IPS DF 4.7 (cell line): ENCODE measurements around the gene QRICH2.

Source experiments
- DNase-seq: peaks from one replicate; pipeline ENCODE4 v3.0.0-alpha.2; 2013; ENCODE audit warnings: low spot score; ENCODE audit errors: extremely low read depth

Gene QRICH2

DNA sequence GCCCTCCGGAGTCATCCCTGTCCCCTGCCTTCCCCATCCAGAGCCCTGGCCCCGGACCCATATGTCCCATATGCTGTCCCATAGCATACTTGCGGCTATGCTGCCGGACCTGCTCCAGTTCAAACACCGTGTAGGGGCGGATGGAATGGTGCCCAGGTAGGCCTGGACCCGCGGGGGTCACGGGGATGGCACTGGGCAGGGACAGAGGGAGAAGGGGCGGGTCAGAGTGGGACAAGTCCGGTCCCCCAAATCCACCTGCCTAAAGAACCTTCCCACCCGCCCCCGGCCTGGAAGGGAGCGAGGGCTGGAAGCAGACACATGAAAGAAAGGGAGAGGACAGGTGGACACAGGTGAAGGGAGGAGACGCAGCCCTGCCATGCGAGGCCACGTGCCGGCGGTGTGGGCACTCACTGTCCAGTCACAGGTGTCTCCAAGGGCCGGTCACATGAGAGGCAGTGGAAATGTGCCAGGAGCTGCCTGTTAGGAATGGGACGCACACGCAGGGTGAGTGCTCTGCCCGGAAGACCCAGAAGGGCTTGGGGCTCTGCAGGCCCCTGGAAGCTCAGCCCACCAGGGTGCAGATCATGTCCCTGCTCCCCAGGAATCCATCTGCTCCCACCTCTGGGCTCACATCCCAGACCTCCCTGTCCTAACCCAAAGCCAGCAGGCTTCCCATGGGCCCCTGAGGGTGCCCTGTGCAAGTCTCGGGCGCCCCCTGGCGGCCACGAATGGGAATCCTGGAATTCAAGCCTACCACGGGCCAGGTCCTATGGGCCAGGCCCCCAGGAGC is 28.9 kb downstream of the QRICH2 start:
- DNase-seq = peak; percentile 33

DNA sequence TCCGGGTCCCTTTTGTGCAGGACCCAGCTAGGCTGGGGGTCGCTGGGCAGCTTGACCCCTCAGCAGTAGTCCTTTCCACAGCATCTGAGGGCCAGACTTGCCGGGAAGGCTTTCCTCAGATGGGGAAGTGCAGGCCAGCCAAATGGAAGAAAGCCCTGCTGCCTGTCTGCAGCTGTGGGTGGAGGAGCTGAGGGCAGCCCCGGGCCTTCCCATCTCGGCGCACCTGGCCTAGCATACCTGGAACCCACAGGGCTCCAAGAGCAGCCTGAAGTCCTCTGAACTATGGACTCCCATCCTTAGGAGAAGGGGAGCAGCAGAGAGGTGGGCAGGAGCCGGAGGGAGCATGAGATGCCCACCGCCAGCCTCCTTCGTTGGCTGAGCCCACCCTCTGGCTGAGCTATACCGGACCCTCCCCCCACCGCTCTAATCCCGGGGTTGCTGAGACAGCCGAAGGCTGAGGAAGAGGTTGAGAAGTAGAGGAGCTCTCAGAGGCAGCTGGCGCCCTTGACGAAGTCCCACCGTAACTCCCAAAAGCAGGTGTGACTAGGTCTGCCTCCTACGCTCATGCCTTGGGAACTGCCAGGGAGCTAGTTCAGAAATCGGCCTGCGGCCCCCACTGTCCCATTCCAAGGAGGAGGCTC is 29.7 kb downstream of the QRICH2 start:
- DNase-seq = no peak

DNA sequence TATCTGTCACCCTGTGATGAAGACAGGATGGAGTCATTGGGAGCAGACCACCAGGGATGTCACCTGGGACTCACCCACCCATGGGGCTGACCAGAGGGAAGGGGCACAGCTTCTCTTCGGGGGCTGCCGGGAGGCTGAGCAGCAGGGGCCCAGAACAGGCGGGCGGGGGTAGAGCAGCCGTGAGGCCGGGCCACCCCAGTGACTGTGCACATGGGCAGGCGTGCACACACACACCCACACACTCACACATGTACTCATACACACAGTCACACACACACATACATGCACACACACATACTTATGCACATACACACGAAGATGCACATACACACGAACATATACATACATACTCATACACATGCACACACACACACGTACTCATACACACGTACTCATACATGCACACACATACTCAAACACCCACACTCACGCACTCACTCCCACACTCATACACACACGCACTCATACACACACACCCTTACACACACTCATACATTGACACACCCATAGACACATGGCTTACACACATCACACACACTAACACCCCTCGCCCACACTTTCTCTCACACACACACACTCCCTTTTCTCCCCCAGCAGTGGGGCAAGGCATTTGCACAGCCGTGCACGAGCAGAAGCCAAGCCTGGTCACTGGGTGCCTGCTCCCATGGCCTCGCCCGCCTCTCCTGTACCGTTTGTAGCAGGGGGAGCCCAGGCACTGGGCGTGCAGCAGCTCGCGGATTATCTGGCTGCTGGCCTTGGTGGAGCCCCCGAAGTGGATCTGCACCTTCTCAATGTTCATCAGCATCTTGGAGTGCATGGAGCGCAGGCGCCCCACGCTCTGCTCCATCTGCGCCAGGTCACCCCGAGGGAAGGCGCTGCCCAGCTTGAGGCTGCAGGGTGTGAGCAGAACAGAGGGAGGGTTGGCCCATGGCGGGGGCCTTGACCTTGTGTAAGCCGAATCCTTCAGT is 30.5 kb downstream of the QRICH2 start:
- no peak for DNase-seq

DNA sequence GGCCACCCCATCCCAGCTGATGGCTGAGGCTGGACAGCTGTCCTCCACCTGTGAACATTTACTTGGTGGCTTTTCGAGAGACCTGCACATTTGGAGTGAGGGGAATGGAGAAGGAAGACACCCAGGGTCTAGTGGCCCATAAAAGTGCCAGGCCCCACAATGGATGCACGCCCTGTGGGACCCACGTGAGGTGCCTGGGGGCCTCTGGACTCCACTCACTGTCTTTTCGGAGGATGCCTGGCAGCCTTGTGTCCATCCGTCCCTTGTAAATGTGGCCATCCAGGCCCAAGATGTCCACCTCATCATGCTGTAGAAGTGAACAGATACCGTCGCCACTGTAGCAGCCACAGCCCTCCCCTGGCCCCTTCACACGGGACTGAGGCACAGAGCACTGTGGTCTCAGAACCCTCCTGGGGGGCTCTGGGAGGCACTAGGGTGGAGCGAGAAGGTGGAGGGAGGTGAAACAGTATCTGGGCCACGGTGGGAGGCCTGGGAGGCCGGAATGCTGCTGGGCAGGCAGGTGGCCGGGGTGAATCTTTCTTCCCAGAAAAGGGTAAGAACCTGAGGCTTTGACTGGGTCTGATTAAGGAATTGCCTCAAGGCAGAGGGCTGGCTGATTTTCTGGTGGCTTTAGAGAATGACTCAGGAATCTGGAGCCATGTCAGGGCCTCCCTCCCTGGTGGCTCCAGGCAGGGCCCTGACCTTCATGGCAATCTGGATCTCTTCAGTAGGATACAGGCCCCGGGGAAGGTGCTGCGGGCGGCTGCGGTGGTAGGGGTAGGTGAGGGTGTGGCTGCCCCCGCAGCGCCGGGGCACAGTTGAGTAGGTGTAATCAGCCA is 31.4 kb downstream of the QRICH2 start:
- no peak for DNase-seq

DNA sequence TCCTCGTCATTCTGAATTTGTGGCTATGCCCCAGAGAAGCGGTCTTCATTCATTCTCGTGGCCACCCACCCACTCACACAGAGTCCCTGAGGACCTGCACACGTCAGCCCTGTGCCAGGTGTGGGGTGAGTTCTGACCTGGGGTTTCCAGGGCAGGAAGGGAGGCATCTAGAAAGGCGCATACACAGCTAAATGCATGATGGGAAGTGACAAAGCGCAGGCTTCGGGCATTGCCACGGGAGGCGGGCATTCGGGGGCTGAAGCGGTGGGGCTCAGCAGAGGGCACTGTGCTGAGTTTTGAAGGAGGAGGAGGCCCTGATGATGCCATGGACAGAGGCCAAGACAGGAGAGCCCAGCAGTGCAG is 32.0 kb downstream of the QRICH2 start:
- no peak for DNase-seq

DNA sequence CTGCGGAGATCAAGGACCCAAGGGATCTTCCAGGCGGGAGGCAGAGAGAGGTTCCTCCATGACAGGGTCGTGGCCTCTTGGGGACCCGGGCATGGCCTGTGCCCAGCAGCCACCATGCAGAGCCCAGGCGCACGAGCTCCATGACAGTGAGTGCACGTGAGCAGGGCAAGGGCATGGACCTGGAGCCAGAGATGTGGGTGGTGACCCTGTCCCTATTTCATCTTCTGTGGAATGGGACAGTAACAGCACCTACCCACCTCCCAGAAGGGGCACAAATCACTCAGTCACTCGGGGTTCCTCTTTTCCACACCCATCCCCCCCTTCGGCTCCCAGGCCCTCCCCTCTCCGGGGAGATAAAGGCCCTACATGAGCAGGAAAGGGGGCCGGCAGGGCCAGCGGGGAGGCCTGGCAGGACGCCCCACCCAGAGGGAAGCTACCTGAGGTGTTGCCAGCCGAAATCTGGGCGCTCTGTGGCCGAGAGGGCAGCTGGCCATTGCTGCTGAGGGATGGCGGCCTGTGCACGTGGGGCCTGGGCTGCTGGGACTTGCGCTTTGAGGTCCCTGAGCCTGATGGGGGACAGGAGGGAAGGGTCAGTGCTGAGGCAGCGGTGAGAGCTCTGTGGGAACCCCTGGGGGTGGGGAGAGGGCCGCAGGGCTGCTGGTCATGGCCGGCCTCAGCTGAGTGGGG is 32.6 kb downstream of the QRICH2 start:
- no peak for DNase-seq

DNA sequence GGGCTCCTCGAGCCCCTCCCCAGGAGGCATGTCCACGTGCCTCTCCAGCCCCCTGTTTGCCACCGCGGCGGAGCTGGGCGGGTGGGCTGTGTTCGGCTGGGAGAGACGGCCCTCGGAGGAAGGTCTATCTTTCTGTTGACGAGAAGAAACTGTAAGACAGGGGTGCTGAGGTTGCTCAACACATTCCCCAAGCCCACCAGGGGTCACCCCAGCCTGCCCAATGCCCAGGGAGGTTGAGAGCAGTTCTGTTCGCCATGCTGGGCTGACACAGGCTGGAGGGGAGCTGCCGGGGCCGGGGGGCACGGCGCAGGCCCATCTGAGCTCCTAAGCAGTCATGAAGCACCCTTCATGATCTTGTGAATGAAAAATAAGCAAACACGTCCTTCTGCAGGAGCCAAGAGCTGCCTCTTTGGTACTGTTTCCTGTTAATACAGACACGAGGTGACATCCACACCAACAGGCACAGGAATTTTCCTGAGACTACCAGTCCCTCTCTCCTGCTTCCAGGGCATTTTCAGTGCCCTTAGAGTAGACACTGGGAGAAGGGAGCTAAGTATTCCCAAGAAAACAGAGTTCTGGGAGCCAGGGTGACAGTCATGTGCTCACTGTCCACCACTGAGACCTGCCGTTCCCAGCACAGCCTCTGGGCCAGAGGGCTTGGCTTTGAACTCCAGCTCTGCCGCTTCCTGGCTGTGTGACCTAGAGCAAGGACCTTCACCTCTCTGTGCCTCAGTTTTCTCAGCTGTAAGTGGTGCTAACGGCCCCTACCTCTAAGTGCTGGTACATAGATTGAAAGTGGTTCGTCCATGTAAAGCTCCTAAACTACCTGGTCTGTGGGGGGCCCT is 33.7 kb downstream of the QRICH2 start:
- no peak for DNase-seq

DNA sequence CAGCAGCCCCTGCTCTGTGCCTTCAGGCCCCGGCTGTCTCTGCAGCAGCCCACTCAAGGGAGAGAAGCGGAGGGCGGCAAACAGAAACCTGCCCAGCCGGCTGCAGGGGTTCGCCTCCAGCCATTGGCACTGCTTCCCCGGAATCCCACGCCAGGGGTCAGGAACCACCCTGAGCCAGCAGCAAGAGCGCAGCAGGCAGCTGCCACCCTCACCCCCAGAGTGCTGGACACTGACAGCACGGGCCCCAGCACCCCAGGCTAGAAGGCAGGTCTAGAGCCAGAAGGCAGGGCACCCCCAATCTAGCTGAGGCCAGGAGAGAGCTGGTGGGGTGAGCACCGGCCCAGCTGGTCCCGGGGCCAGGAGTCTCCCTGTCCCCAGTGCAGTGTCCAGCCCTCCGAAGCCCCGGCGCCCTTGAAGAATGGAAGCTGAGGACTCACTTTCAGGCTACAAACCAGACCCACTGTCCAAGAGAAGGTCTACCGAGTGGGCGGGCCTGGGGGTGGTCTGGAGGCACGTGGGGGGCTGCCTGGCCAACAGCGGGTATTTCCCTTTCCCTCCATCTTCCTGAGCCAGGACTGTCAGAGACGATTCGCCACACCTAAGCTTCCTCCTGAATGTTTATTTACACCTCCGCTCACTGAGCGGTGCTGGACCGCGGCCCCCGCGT is 34.5 kb downstream of the QRICH2 start:
- DNase-seq = no peak

DNA sequence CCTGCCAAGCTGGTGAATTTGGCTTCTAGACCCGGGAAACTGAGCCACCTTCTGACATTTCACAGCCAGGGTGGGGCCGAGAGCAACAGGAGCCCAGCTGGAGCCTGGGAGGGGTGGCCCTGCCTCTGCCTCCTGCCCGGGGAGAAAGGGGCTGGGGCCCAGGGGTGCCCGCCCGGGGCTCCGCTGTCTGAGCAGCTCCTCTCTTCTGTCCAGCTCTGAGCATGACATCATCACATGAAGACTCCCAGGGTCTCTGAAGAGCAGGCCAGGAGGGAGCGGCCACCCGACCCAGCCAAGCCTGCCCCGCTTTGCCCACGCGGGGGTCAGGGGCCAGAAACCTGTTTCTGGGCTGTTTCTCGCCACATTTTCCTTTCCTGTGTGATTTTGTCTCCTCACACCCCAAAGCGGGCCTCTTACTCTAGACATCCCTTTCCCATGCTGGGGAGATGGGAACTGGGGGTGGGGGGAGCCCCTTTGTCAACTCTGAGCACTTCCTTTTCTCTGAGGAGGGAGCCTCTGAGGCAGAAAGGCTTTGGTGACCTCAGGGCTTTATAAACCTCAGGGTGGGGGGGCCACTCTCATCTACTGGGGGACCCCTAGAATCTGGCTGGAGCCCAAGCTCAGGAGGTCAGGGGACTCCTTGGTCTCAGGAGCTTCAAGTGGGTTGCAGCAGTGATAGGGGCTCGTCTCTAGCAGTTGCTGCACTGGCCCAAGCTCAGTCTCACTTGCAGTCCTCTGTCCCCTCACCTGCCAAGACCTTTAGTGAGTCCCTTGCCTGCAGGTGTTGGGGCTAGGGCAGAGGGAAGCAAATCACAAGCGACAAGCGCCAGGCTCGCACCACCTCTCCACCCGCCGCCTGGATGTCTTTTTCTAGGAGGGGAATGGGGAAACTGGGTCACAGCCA is 35.3 kb downstream of the QRICH2 start:
- no peak for DNase-seq

DNA sequence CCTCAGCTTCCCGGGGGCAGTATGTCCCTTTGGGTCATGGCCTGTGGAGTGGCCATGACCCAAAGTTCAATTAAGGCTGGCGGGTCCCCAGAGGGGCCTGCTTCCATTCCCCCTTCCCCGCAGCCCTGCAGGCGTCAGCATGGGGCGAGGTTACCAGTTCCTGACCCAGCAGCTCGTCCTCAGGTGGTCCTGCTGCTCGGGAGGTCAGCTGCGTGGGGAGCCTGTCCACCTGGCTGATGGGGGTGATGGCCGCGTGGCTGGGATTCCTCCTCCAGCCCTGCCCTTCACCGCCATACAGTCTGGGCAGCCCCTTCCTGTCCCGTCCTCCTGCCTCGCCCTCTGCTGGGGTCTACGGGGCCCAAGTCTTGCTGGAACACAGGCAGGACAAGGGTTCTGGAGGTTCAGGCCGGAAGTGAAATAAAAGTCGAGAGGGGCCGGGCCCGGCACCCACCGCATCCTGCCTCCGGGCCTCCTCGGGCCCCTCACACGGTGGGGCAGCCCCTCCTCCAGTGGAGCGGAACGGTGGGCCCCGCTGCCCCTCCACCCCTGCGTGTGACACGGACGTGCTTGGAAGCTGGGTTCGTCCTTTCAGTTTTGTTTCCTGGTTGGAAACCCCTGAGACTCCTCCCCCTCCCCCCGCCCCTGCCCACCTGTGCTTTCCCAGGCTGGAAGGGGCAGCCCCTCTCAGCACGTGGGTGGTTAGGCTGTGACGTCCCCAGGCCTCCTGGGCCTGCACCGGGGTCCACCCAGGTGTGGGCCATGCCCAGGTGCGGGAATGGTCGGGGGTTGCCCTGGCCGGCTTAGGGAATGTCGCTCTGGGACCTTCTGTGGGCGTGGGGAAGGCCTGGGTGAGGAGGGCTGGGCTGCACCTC is 36.2 kb downstream of the QRICH2 start:
- no peak for DNase-seq

DNA sequence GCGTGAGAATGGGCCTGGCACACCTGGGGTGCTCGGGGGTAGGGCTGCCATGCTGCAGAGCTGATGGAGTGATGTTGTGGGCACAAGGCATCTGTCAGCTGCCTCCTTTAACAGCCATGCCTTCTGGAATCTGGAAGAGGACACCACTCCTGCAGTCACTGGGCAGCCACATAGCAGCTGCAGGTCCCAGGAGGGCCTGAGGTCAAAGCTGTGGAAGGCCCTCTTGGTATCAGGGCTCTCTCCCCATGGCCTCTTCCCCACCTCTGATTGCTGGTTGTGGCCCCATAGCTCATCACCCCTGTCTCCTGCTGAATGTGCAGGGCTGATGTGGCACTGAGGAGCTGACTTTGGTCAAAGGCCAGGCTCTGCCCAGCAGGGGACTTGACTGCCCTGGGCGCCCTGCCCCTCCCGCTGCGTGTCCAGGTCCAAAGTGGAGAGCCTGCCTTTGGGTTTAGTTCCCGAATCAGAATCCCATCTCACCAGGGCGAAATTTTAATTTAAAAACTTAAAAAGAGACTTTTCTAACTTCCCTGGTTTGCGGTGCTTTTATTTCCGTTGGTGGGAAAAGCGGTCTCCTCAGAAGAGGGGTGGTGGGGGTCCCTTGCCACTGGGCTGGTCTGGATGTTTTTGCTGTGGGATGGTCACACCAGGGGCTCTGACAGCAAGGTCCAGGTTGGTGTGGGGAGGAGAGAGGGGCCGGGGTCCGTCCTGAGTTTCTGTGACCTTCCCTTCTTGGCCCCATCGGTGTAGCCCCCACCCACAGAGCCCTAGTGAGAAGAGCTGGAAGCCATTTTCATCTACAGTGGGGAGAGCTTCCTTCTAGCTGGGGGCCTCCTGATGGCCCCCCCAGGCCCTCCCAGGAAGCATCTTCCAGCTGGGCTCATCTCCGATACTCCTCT is 37.1 kb downstream of the QRICH2 start:
- no peak for DNase-seq

DNA sequence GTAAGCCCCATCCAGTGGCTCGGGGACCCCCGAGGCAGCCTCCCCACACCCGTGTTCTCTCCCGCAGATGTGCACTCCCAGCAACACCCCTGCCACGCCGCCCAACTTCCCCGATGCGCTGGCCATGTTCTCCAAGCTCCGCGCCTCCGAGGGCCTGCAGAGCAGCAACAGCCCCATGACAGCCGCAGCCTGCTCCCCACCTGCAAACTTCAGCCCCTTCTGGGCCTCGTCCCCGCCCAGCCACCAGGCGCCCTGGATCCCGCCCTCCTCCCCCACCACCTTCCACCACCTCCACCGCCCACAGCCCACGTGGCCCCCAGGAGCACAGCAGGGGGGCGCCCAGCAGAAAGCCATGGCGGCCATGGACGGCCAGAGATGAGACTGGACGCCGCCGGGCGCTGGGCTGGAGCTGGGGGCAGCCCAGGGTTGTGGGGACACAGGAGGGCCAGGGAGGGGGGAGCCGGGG is 37.9 kb downstream of the QRICH2 start:
- DNase-seq = no peak

DNA sequence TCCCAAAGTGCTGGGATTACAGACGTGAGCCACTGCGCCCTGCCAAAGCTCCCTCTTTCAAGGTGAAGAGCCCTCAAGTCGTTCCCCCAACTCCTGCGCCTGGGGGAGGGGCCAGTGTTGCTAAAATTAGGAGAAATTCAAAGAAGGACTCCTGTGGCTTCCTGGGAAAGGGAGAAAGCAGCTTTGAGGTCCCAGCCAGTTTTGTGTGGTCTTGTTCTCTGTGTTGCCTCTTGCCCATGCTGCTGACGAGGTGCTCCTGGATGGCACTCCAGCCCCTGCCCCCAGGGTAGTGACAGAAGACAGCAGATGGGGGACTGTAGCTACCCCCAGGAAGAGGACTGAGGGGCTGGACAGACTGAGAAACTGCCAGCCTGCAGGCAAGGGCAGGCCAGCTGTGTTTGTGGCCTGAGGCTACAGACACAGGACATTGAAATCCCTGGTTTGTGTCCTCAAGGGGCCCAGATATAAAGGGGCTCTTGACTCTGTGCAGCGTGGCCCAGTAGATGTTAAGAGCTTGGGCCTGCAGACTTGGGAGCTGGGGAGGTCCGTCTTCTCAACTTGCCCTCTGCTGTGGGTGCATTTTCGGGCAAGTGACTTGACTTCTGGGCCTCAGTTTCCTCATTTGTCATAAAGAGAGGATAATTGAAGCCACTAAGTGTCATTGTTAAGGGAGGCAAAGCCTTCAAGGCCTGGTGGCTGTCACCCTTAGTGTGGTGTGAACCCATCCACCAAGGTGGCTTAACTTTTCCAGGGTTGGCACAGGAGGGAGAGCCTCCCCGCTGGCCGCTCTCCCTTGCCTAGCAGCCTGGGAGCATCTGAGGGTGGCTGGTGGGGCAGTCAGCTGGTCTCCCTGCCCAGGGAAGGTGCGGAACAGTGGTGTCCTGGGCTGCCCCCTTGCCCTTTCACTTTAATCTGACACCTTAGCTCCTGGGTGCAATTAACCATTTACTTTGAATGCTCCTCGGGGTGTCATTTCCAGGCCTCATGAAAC is 38.8 kb downstream of the QRICH2 start:
- no peak for DNase-seq

DNA sequence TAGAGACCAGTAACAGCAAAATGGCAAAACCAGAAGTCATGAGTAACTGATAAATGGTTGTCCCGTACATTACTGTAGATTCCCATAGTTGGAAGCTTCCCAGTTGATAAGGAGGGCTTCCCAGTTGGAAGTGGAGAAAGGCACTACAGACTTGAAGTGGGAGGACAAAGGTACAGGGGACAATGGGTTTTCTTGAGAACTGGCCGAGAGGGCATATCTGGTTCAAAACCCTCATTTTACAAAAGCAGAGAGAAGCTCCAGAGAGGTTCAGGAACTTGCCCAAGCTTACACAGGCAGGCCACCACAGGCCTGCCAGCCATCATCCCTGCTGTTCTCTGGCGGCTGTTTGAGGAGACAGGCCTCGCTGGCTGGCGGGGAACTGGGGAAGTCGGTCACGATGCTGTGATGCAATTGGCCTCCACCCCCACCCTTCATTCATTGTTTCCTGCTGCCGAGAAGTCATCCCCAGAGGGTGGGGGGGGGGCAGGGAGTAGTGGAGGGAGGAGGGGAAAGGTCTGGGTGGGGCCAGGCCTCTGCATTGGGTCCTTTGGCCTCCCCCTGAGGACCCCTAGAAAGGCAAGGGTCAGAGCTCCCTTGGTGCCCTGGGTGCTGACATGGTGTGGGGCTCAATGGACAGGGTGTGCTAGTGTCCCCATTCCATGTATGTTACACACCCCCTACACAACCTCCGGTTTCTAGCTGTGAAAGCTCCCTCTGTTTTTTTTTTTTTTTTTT is 39.9 kb downstream of the QRICH2 start:
- no peak for DNase-seq
